Vagina (tissue), 2 donors: ENCODE data around the gene CDKN2D. TPM values are rescaled to one million over a fixed set of nuclear protein-coding genes. Genes with fewer than 3 reads are reported as not detected.
A peak's percentile ranks its signal among the peaks of the same experiment; 100 is the strongest.

Experiments used
- DNase-seq, 2 donors: peaks; one replicate each; pipeline ENCODE4 v3.0.0-alpha.2; 2017; ENCODE audit errors: extremely low spot score in 2 of 2
- H3K27ac ChIP-seq: fragments of 200-600 bp; sonication (generic); one replicate; pipeline ENCODE4 v1.5.1; 2019
- H3K27me3 ChIP-seq: fragments of 200-600 bp; sonication (generic); one replicate; pipeline ENCODE4 v1.5.1; 2019
- H3K36me3 ChIP-seq, 2 donors: fragments of 200-600 bp; sonication (generic); one replicate each; pipeline ENCODE4 v1.5.1; 2017 to 2019
- H3K4me1 ChIP-seq: fragments of 200-600 bp; sonication (generic); one replicate; pipeline ENCODE4 v1.5.1; 2019
- H3K4me3 ChIP-seq, 2 donors: fragments of 200-600 bp; sonication (generic); 1 replicate in 1 of 2; 2 replicates in 1 of 2; pipeline ENCODE4 v1.5.1; 2016 to 2019
- H3K9me3 ChIP-seq: fragments of 200-600 bp; sonication (generic); one replicate; pipeline ENCODE4 v1.5.1; 2019
- POLR2A ChIP-seq, 2 donors: fragments of 450-650 bp; IDR thresholded peaks; one replicate each; pipeline ENCODE4 v1.6.1; 2017; ENCODE audit warnings: antibody characterized with exemption in 2 of 2, mild to moderate bottlenecking in 2 of 2, moderate library complexity in 2 of 2
- POLR2AphosphoS5 ChIP-seq, 2 donors: sonication (generic); formaldehyde crosslinking; IDR thresholded peaks; one replicate each; pipeline ENCODE4 v1.9.0; 2017; ENCODE audit warnings: antibody characterized with exemption in 2 of 2, mild to moderate bottlenecking in 2 of 2, low read depth in 1 of 2; ENCODE audit not compliant: insufficient read depth in 1 of 2
- intact Hi-C: fragments of 100-400 bp; cut with DNase I; formaldehyde crosslinking; loops from one replicate; pipeline ENCODE4 v1.15.1; 2023
- total RNA-seq: library from RNA; depleted of rRNA; stranded (reverse); fragments of >200 nt; gene quantifications from one replicate; pipeline ENCODE4 v1.2.3, GENCODE V29; 2016
- TF ChIP-seq, protein P1 (sequence below), 3 experiments: fragments of 450-650 bp in 2 of 3; fragments of 200-600 bp in 1 of 3; sonication (generic) in 1 of 3; IDR thresholded peaks; one replicate each; pipeline ENCODE4 v1.5.1; 2017 to 2019; ENCODE audit warnings: antibody characterized with exemption in 3 of 3, mild to moderate bottlenecking in 2 of 3, moderate library complexity in 2 of 3

Gene CDKN2D
- total RNA-seq, 1 donor from 2014 or later: 22.8 TPM

DNA sequence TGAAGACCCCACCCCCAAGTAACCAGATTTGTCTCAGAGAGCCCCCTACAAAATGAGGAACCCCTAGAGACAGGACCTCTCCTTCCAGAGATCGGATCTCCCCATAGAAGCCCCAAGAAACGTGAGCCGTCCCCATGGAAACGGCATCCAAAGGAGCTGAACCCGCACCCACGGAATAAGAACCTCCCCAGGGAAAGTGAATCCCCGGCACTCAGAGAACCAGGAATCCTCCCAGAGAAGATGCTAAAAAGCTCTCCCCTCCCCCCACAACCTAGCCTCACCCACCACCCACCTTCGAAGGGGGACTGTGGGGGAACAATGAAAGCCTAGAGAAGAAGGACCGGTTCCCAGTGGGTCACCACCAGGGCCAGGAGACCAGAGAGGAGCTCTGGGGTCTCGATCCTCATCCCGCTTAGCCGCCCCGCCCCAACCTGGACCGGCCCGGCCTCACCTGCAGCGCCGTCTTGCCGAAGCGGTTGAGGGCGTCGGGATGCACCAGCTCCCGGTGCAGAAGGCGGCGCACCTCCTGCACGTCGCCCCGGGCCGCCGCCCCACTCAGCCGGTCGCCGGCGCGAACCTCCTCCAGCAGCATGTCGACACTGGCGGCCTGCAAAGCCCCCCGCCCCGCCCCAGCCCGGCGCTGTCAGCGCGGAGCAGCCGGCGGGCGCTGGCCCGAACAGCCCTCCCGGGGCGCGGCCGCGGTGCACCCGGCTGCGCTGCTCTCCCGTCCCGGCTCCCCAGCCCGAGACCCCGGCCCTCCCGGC is 535 bp downstream of the CDKN2D start:
- H3K27me3 ChIP-seq: no peaks in the 10 kb centered on the region
- no peaks in the 10 kb centered on the region for H3K9me3 ChIP-seq
- TF ChIP-seq, protein P1, sequence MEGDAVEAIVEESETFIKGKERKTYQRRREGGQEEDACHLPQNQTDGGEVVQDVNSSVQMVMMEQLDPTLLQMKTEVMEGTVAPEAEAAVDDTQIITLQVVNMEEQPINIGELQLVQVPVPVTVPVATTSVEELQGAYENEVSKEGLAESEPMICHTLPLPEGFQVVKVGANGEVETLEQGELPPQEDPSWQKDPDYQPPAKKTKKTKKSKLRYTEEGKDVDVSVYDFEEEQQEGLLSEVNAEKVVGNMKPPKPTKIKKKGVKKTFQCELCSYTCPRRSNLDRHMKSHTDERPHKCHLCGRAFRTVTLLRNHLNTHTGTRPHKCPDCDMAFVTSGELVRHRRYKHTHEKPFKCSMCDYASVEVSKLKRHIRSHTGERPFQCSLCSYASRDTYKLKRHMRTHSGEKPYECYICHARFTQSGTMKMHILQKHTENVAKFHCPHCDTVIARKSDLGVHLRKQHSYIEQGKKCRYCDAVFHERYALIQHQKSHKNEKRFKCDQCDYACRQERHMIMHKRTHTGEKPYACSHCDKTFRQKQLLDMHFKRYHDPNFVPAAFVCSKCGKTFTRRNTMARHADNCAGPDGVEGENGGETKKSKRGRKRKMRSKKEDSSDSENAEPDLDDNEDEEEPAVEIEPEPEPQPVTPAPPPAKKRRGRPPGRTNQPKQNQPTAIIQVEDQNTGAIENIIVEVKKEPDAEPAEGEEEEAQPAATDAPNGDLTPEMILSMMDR (IDR thresholded peaks at IDR 0.05): no peak
- no peak for TF ChIP-seq POLR2AphosphoS5 (IDR thresholded peaks at IDR 0.05; ENCODE audit: insufficient read depth in 1 of 2, low read depth in 1 of 2)
- TF ChIP-seq POLR2A (IDR thresholded peaks at IDR 0.05): no peak
- peaks cover 0 to 3% of the 10 kb centered on the region in 2 donors for H3K36me3 ChIP-seq
- peak overlapping the region; percentile 82 for H3K27ac ChIP-seq
- peaks cover 57% of the 10 kb centered on the region for H3K4me1 ChIP-seq
- no peak for DNase-seq
- intact Hi-C loops: loop anchor here (5.0 kb wide), 1 partner anchor 166 kb away; the partner anchor contains the start of gene CDC37
- peak overlapping the region; percentile 69 to 81 for H3K4me3 ChIP-seq

DNA sequence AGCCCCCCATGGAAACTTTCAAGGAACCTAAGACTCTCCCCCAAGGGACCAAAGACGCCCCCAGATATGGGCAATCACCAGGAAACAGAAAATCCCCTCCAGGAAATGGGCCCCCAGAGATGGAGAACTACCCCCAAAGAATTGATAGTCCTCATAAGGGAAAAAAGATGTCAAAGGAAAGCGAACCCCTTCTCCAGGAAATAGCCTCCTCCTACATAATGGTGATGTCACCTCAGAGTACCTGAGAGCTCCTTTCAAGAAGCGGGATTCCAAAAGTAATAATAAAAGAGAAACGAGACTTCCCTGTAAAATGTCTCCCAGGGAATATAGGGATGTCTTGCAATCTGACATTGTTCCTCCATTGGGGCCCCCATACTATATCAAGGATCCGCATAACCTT is 1.1 kb downstream of the CDKN2D start:
- H3K4me3 ChIP-seq: peak overlapping the region; percentile 69 to 81
- H3K27me3 ChIP-seq: no peaks in the 10 kb centered on the region
- DNase-seq: no peak
- H3K36me3 ChIP-seq: peaks cover 0 to 3% of the 10 kb centered on the region in 2 donors
- peaks cover 57% of the 10 kb centered on the region for H3K4me1 ChIP-seq
- intact Hi-C loops: loop anchor here (5.0 kb wide), 1 partner anchor 165 kb away; the partner anchor contains the start of gene CDC37
- H3K9me3 ChIP-seq: no peaks in the 10 kb centered on the region
- no peak for TF ChIP-seq POLR2AphosphoS5 (IDR thresholded peaks at IDR 0.05; ENCODE audit: insufficient read depth in 1 of 2, low read depth in 1 of 2)
- no peak for TF ChIP-seq POLR2A (IDR thresholded peaks at IDR 0.05)
- TF ChIP-seq, protein P1 (IDR thresholded peaks at IDR 0.05): no peak
- peak overlapping the region; percentile 82 for H3K27ac ChIP-seq

DNA sequence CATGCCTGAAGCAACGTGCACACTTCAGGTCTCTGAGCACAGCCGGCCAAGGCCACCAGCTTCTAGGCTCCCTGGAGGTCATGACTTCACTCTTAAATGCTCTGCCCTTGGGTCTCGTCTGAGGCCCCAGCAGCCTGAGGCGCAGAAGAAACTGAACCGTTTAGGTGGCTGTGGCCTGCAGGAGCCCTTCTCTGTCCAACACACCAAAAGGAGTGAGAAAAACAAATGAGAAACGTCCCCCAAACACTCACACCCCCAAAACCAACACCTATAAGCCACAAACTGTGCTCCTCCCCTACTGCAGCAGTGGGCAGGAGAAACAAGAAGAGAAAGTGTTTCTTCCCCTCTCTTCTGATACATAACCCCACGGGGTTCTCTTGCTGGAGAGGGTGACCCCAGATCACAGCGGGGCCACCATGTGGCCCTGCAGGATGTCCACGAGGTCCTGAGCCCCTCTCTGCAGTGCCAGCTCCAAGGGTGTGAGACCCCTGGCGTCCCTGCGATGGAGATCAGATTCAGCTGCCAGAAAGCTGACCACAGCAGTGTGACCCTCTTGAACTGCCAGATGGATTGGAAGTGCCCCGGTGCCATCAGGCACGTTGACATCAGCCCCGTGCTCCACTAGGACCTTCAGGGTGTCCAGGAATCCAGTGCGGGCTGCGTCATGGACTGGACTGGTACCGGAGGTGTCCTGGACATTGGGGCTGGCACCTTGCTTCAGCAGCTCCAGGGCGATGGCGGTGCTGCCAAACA is 1.9 kb downstream of the CDKN2D start:
- DNase-seq: no peak
- no peaks in the 10 kb centered on the region for H3K9me3 ChIP-seq
- peaks cover 0 to 3% of the 10 kb centered on the region in 2 donors for H3K36me3 ChIP-seq
- H3K27me3 ChIP-seq: no peaks in the 10 kb centered on the region
- H3K4me3 ChIP-seq: peak overlapping the region; percentile 86 to 91
- H3K4me1 ChIP-seq: peaks cover 50% of the 10 kb centered on the region
- TF ChIP-seq, protein P1 (IDR thresholded peaks at IDR 0.05): no peak
- no peak for TF ChIP-seq POLR2AphosphoS5 (IDR thresholded peaks at IDR 0.05; ENCODE audit: insufficient read depth in 1 of 2, low read depth in 1 of 2)
- TF ChIP-seq POLR2A (IDR thresholded peaks at IDR 0.05): no peak
- intact Hi-C loops: loop anchor here (5.0 kb wide), 1 partner anchor 165 kb away; the partner anchor contains the start of gene CDC37
- peak overlapping the region; percentile 82 for H3K27ac ChIP-seq

DNA sequence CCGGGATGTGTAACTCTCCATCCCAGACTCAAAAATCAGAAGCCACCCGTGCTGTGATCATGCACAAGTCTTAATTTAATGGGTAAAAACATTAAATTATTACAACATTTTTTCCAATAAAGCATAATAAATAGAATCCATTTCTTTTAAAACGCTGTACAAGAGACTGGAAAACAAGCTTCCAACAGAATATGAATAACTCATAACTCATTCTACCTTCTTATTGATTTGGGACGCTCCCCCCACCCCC is 2.4 kb downstream of the CDKN2D start:
- intact Hi-C loops: loop anchor here (5.0 kb wide), 1 partner anchor 164 kb away; the partner anchor contains the start of gene CDC37
- Histone ChIP-seq H3K36me3 (peaks cover 0 to 3% of the 10 kb centered on the region in 2 donors), H3K9me3 (no peaks in the 10 kb centered on the region), H3K4me3 (peak overlapping the region; percentile 86 to 91), H3K27me3 (no peaks in the 10 kb centered on the region), H3K27ac (peak overlapping the region; percentile 82), H3K4me1 (peaks cover 48% of the 10 kb centered on the region)
- DNase-seq: no peak
- TF ChIP-seq, protein P1 (IDR thresholded peaks at IDR 0.05): no peak
- TF ChIP-seq POLR2A (IDR thresholded peaks at IDR 0.05) (no peak), POLR2AphosphoS5 (IDR thresholded peaks at IDR 0.05; ENCODE audit: insufficient read depth in 1 of 2, low read depth in 1 of 2) (no peak)
